ENCODE results near the gene PIGO. TPM values are rescaled to one million over a fixed set of nuclear protein-coding genes. Genes with fewer than 3 reads are reported as not detected.
A peak's percentile ranks its signal among the peaks of the same experiment; 100 is the strongest.

Gene PIGO
- total and polyA plus RNA-seq, 9 of the 15 experiments (the other 6 are each of a cell fraction or from before 2014, with no cell fraction given): 5.4 to 13.7 (median 9.7) TPM

DNA sequence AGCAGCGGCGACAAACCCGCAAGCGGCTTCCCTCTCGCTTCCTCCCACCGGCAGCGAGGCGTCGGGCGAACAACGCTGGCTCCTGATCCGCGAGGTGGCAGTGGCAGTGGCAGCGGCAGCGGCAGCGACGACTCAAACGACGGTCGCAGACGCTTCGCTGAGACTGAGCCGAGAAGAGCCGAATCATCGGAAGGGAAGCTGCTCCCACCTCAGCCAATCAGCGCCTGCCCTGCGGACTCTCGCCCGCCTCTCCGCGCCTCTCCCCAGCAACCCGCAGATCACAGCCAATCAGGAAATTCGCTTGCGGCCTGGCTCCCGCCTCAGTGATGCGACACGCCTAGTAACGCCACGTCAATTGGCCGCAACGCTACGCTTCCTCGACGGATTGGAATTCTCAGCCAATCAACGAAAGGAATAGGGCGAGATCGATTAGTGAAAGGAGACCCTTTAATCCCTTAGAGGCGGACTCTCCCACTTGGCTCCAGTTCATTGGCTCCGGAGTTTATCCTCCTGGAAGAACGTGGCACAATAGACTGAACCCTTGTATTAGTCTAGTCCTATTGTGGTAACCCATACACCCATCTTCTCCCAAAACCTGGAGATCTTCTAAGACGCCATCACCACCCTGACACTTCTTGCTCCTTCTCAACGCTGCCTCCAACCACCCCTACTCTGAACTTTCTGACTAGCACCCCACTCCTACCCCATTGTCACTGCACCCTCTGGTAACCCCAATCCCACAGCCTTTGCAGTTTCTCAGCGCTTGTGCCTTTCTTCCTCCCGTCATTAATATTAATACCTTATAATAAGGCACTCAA lies 23.7 kb downstream of the PIGO start, which contains the start of gene VCP (continued):
- TF ChIP-seq, protein P1, sequence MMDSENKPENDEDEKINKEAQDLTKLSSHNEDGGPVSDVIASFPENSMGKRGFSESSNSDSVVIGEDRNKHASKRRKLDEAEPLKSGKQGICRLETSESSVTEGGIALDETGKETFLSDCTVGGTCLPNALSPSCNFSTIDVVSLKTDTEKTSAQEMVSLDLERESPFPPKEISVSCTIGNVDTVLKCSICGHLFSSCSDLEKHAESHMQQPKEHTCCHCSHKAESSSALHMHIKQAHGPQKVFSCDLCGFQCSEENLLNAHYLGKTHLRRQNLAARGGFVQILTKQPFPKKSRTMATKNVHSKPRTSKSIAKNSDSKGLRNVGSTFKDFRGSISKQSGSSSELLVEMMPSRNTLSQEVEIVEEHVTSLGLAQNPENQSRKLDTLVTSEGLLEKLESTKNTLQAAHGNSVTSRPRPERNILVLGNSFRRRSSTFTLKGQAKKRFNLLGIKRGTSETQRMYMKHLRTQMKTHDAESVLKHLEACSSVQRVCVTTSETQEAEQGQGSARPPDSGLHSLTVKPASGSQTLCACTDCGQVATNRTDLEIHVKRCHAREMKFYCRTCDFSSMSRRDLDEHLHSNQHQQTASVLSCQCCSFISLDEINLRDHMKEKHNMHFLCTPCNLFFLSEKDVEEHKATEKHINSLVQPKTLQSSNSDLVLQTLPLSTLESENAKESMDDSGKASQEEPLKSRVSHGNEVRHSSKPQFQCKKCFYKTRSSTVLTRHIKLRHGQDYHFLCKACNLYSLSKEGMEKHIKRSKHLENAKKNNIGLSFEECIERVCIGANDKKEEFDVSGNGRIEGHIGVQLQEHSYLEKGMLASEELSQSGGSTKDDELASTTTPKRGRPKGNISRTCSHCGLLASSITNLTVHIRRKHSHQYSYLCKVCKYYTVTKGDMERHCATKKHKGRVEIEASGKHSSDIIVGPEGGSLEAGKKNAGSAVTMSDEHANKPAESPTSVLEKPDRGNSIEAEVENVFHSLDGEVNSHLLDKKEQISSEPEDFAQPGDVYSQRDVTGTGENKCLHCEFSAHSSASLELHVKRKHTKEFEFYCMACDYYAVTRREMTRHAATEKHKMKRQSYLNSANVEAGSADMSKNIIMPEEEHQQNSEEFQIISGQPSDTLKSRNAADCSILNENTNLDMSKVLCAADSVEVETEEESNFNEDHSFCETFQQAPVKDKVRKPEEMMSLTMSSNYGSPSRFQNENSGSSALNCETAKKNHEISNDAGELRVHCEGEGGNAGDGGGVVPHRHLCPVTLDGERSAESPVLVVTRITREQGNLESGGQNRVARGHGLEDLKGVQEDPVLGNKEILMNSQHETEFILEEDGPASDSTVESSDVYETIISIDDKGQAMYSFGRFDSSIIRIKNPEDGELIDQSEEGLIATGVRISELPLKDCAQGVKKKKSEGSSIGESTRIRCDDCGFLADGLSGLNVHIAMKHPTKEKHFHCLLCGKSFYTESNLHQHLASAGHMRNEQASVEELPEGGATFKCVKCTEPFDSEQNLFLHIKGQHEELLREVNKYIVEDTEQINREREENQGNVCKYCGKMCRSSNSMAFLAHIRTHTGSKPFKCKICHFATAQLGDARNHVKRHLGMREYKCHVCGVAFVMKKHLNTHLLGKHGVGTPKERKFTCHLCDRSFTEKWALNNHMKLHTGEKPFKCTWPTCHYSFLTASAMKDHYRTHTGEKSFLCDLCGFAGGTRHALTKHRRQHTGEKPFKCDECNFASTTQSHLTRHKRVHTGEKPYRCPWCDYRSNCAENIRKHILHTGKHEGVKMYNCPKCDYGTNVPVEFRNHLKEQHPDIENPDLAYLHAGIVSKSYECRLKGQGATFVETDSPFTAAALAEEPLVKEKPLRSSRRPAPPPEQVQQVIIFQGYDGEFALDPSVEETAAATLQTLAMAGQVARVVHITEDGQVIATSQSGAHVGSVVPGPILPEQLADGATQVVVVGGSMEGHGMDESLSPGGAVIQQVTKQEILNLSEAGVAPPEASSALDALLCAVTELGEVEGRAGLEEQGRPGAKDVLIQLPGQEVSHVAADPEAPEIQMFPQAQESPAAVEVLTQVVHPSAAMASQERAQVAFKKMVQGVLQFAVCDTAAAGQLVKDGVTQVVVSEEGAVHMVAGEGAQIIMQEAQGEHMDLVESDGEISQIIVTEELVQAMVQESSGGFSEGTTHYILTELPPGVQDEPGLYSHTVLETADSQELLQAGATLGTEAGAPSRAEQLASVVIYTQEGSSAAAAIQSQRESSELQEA (IDR thresholded peaks at IDR 0.05; ENCODE audit: low read depth): no peak
- TF ChIP-seq CREBBP (IDR thresholded peaks at IDR 0.05; ENCODE audit: low read depth, low read length) (no peak), ARHGAP35 (IDR thresholded peaks at IDR 0.05; ENCODE audit: partially characterized antibody) (no peak), ZNF174 (CRISPR knock-in tag; IDR thresholded peaks at IDR 0.05) (no peak), FOS (IDR thresholded peaks at IDR 0.05; ENCODE audit: extremely low read depth, insufficient read length) (peak; percentile 92), SOX6 (IDR thresholded peaks at IDR 0.05) (0 out of 2 replicates have a peak, but pooled peaks have one; percentile 11), U2AF1 (optimal IDR thresholded peaks at IDR 0.05; ENCODE audit: low read depth, low read length) (no peak), GTF2A2 (tag; IDR thresholded peaks at IDR 0.05) (no peak), HNRNPK (IDR thresholded peaks at IDR 0.05; ENCODE audit: low read depth, low read length, poor library complexity, severe bottlenecking) (no peak), ZNF586 (CRISPR knock-in tag; conservative IDR thresholded peaks at IDR 0.05) (no peak)
- TF ChIP-seq, protein P2, sequence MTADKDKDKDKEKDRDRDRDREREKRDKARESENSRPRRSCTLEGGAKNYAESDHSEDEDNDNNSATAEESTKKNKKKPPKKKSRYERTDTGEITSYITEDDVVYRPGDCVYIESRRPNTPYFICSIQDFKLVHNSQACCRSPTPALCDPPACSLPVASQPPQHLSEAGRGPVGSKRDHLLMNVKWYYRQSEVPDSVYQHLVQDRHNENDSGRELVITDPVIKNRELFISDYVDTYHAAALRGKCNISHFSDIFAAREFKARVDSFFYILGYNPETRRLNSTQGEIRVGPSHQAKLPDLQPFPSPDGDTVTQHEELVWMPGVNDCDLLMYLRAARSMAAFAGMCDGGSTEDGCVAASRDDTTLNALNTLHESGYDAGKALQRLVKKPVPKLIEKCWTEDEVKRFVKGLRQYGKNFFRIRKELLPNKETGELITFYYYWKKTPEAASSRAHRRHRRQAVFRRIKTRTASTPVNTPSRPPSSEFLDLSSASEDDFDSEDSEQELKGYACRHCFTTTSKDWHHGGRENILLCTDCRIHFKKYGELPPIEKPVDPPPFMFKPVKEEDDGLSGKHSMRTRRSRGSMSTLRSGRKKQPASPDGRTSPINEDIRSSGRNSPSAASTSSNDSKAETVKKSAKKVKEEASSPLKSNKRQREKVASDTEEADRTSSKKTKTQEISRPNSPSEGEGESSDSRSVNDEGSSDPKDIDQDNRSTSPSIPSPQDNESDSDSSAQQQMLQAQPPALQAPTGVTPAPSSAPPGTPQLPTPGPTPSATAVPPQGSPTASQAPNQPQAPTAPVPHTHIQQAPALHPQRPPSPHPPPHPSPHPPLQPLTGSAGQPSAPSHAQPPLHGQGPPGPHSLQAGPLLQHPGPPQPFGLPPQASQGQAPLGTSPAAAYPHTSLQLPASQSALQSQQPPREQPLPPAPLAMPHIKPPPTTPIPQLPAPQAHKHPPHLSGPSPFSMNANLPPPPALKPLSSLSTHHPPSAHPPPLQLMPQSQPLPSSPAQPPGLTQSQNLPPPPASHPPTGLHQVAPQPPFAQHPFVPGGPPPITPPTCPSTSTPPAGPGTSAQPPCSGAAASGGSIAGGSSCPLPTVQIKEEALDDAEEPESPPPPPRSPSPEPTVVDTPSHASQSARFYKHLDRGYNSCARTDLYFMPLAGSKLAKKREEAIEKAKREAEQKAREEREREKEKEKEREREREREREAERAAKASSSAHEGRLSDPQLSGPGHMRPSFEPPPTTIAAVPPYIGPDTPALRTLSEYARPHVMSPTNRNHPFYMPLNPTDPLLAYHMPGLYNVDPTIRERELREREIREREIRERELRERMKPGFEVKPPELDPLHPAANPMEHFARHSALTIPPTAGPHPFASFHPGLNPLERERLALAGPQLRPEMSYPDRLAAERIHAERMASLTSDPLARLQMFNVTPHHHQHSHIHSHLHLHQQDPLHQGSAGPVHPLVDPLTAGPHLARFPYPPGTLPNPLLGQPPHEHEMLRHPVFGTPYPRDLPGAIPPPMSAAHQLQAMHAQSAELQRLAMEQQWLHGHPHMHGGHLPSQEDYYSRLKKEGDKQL (CRISPR knock-in tag; IDR thresholded peaks at IDR 0.05; ENCODE audit: borderline replicate concordance): no peak
- TF ChIP-seq, protein P3, sequence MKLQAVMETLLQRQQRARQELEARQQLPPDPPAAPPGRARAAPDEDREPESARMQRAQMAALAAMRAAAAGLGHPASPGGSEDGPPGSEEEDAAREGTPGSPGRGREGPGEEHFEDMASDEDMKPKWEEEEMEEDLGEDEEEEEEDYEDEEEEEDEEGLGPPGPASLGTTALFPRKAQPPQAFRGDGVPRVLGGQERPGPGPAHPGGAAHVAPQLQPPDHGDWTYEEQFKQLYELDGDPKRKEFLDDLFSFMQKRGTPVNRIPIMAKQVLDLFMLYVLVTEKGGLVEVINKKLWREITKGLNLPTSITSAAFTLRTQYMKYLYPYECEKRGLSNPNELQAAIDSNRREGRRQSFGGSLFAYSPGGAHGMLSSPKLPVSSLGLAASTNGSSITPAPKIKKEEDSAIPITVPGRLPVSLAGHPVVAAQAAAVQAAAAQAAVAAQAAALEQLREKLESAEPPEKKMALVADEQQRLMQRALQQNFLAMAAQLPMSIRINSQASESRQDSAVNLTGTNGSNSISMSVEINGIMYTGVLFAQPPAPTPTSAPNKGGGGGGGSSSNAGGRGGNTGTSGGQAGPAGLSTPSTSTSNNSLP (IDR thresholded peaks at IDR 0.05; ENCODE audit: borderline replicate concordance, low read depth, low read length): no peak; the same call in 1 of the 2 replicates

Data from K562 (cell line).